B cell (primary cell): ENCODE data around the gene GALNT7. TPM values are rescaled to one million over a fixed set of nuclear protein-coding genes. Genes with fewer than 3 reads are reported as not detected.
"Not testable (repeated sequence)": the region's sequence is repeated elsewhere in the genome, so short reads cannot be mapped to it uniquely, and the experiment has no call there.

Source experiments
- ATAC-seq: fragments of 200-7000 bp; cut with Tn5 transposase; one replicate; pipeline ENCODE4 v1.10.0; 2021; ENCODE audit warnings: low read depth, mild to moderate bottlenecking, moderate number of reproducible peaks, moderate library complexity
- CTCF ChIA-PET: fragments of 350-600 bp; sonication (Branson Sonifier 250); formaldehyde crosslinking; loops from one replicate; lab custom pipeline; 2021; ENCODE audit warnings: antibody characterized with exemption, inconsistent platforms; lab: Charles Lee
- POLR2A ChIA-PET: fragments of 350-600 bp; sonication (Branson Sonifier 250); formaldehyde crosslinking; loops from one replicate; lab custom pipeline; 2021; ENCODE audit warnings: antibody characterized with exemption; lab: Charles Lee
- DNase-seq: peaks from one replicate; pipeline ENCODE4 v3.0.0; 2013
- H2AFZ ChIP-seq: 2 replicates; pipeline ENCODE4 v1.6.1; 2012; ENCODE audit warnings: mild to moderate bottlenecking, low read depth, low read length; ENCODE audit not compliant: insufficient read depth, poor library complexity, severe bottlenecking
- H3K27ac ChIP-seq, 2 donors: 1 replicate in 1 of 2; 2 replicates in 1 of 2; pipeline ENCODE4 v1.5.1; 2012 to 2013; ENCODE audit warnings: low read length in 2 of 2, mild to moderate bottlenecking in 2 of 2, moderate library complexity in 1 of 2
- H3K27me3 ChIP-seq, 4 experiments: fragments of 200-600 bp in 1 of 4; sonication (generic) in 1 of 4; replicated peaks in 1 of 4; 1 replicate in 2 of 4; 2 replicates in 2 of 4; pipeline versions ENCODE4 v1.6.1 to v1.7.0; 2013 to 2016; ENCODE audit warnings: low read length in 3 of 4, mild to moderate bottlenecking in 2 of 4, mixed read lengths in 1 of 4, moderate library complexity in 1 of 4; ENCODE audit not compliant: insufficient read depth in 4 of 4, control insufficient read depth in 3 of 4; ENCODE audit errors: control extremely low read depth in 1 of 4
- H3K36me3 ChIP-seq, 2 experiments: replicated peaks in 1 of 2; 1 replicate in 1 of 2; 2 replicates in 1 of 2; pipeline versions ENCODE4 v1.6.1 to v1.7.1; 2013; ENCODE audit warnings: low read length in 1 of 2; ENCODE audit not compliant: insufficient read depth in 2 of 2, control insufficient read depth in 1 of 2; ENCODE audit errors: control extremely low read depth in 1 of 2, extremely low read depth in 1 of 2
- H3K4me1 ChIP-seq, 2 donors: fragments of 200-600 bp in 1 of 2; sonication (generic) in 1 of 2; 1 replicate in 1 of 2; 2 replicates in 1 of 2; pipeline versions ENCODE4 v1.5.1 to v1.6.1; 2013 to 2017; ENCODE audit warnings: low read length in 2 of 2; ENCODE audit not compliant: control insufficient read depth in 2 of 2, insufficient read depth in 2 of 2
- H3K4me2 ChIP-seq: replicated peaks from 2 replicates; pipeline ENCODE3; 2012; ENCODE audit warnings: mild to moderate bottlenecking, low read depth, low read length; ENCODE audit not compliant: poor library complexity, severe bottlenecking
- H3K4me3 ChIP-seq, 5 experiments: fragments of 200-600 bp in 1 of 5; sonication (generic) in 1 of 5; 1 replicate in 3 of 5; 2 replicates in 2 of 5; pipeline versions ENCODE4 v1.5.1 to v1.7.0; 2011 to 2016; ENCODE audit warnings: low read length in 4 of 5, mild to moderate bottlenecking in 4 of 5, low read depth in 2 of 5, control low read depth in 1 of 5, moderate library complexity in 1 of 5; ENCODE audit not compliant: insufficient read depth in 1 of 5; ENCODE audit errors: control extremely low read depth in 1 of 5, extremely low read depth in 1 of 5
- H3K79me2 ChIP-seq: fragments of 200-600 bp; sonication (generic); one replicate; pipeline ENCODE4 v1.6.0; 2016; ENCODE audit warnings: low read length; ENCODE audit not compliant: control insufficient read depth, insufficient read depth
- H3K9ac ChIP-seq: fragments of 200-600 bp; sonication (generic); 2 replicates; pipeline ENCODE4 v1.6.1; 2017; ENCODE audit warnings: mild to moderate bottlenecking, low read length, moderate library complexity
- H3K9me3 ChIP-seq, 3 donors: one replicate each; pipeline versions ENCODE4 v1.6.1 to v1.7.1; 2013; ENCODE audit warnings: low read length in 2 of 3; ENCODE audit not compliant: control insufficient read depth in 2 of 3, insufficient read depth in 1 of 3; ENCODE audit errors: control extremely low read depth in 1 of 3
- H4K20me1 ChIP-seq: 2 replicates; pipeline ENCODE4 v1.6.0; 2012; ENCODE audit warnings: mild to moderate bottlenecking, low read length; ENCODE audit not compliant: insufficient read depth, control insufficient read depth, poor library complexity, severe bottlenecking
- H3K27ac Mint-ChIP-seq: one replicate; pipeline ENCODE4 v1.8.0; 2021; ENCODE audit warnings: mixed read lengths
- H3K27me3 Mint-ChIP-seq: one replicate; pipeline ENCODE4 v1.8.0; 2021; ENCODE audit warnings: mixed read lengths
- H3K4me1 Mint-ChIP-seq: one replicate; pipeline ENCODE4 v1.8.0; 2021; ENCODE audit warnings: mixed read lengths
- H3K4me3 Mint-ChIP-seq: one replicate; pipeline ENCODE4 v1.8.0; 2021; ENCODE audit warnings: mixed read lengths
- H3K9me3 Mint-ChIP-seq: one replicate; pipeline ENCODE4 v1.8.0; 2022; ENCODE audit warnings: mixed read lengths; ENCODE audit not compliant: insufficient read depth
- EZH2 ChIP-seq: IDR thresholded peaks from 2 replicates; pipeline ENCODE4 v1.6.1; 2012; ENCODE audit warnings: borderline replicate concordance, low read depth, mild to moderate bottlenecking, moderate library complexity, low read length; ENCODE audit not compliant: insufficient read depth, poor library complexity, severe bottlenecking
- WGBS: methylation state at CpG from one replicate; pipeline ENCODE4 v1.1.5; 2013; ENCODE audit warnings: missing lambda C conversion rate; ENCODE audit not compliant: insufficient coverage; 5-methylcytosine and 5-hydroxymethylcytosine counted together
- intact Hi-C: fragments of 100-400 bp; cut with micrococcal nuclease; formaldehyde crosslinking; loops from one replicate; pipeline ENCODE4 v1.10.0; 2022
- polyA plus RNA-seq: library from polyadenylated mRNA; depleted of rRNA; stranded (reverse); fragments of >200 nt; gene quantifications from 2 replicates; pipeline ENCODE4 v1.2.3, GENCODE V29; 2012
- total RNA-seq, 2 donors: library from RNA; stranded (reverse); fragments of 120-200 nt in 1 of 2; gene quantifications; 1 replicate in 1 of 2; 2 replicates in 1 of 2; pipeline versions ENCODE4 v1.2.3 to v1.2.4, GENCODE V29; 2013 to 2022
- TF ChIP-seq, protein P1 (sequence below): fragments of 200-600 bp; IDR thresholded peaks from one replicate; pipeline ENCODE4 v1.8.0; 2022; ENCODE audit warnings: antibody characterized with exemption, mild to moderate bottlenecking

GALNT7 gene
- total and polyA plus RNA-seq, 2 donors (not counting 1 experiment from before 2014, with no cell fraction given) = 5.8 to 23.7 TPM

- no peak for TF ChIP-seq EZH2
- TF ChIP-seq, protein P1, sequence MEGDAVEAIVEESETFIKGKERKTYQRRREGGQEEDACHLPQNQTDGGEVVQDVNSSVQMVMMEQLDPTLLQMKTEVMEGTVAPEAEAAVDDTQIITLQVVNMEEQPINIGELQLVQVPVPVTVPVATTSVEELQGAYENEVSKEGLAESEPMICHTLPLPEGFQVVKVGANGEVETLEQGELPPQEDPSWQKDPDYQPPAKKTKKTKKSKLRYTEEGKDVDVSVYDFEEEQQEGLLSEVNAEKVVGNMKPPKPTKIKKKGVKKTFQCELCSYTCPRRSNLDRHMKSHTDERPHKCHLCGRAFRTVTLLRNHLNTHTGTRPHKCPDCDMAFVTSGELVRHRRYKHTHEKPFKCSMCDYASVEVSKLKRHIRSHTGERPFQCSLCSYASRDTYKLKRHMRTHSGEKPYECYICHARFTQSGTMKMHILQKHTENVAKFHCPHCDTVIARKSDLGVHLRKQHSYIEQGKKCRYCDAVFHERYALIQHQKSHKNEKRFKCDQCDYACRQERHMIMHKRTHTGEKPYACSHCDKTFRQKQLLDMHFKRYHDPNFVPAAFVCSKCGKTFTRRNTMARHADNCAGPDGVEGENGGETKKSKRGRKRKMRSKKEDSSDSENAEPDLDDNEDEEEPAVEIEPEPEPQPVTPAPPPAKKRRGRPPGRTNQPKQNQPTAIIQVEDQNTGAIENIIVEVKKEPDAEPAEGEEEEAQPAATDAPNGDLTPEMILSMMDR = no peak
- intact Hi-C loops = no loop called here
- H3K27ac Mint-ChIP-seq = no peak overlapping the region
- H3K4me1 Mint-ChIP-seq = peaks cover 26% of the 10 kb centered on the region
- ChIA-PET POLR2A (no interaction called here), CTCF (no interaction called here)
- H3K9me3 Mint-ChIP-seq = no peaks in the 10 kb centered on the region
- Histone ChIP-seq H3K79me2 (peaks cover 94% of the 10 kb centered on the region), H3K36me3 (no peaks in the 10 kb centered on the region), H4K20me1 (peaks cover 33% of the 10 kb centered on the region), H3K9ac (no peak overlapping the region), H3K9me3 (peaks cover 0 to 7% (median 0%) of the 10 kb centered on the region in 3 donors), H2AFZ (no peak overlapping the region), H3K27me3 (no peaks in the 10 kb centered on the region), H3K4me1 (peaks cover 15 to 19% of the 10 kb centered on the region in 2 donors), H3K27ac (no peak overlapping the region), H3K4me2 (no peak overlapping the region), H3K4me3 (no peak overlapping the region)
- no peak for ATAC-seq
- H3K4me3 Mint-ChIP-seq = no peak overlapping the region
- DNase-seq = no peak
- no peaks in the 10 kb centered on the region for H3K27me3 Mint-ChIP-seq
- WGBS = no CpG with 5 or more reads among the region's 3 CpGs
Measured at GRCh38 chr4:173181848-173182247, 13.2 kb downstream of the GALNT7 start.

DNA sequence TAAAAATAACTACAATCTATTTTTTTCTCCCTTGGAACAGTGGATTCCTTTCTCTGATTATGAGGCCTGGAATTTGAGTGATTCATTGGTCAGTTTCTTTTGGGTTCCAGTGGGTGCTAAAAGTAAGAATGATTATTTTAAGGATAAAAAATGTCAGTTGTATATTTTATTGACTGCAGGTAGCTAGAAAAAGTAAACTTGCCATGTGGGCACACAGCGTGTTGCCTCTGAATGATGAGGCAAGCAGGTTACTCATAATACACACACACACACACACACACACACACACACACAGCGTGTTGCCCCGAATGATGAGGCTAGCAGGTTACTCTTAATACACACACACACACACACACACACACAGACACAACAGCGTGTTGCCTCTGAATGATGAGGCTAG, 13.8 kb downstream of the GALNT7 start:
- Histone ChIP-seq H3K27me3 (no peaks in the 10 kb centered on the region), H3K4me1 (peaks cover 9 to 14% of the 10 kb centered on the region in 2 donors), H4K20me1 (peaks cover 28% of the 10 kb centered on the region), H3K27ac (no peak overlapping the region), H3K36me3 (no peaks in the 10 kb centered on the region), H3K9ac (no peak overlapping the region), H3K4me3 (no peak overlapping the region), H3K4me2 (no peak overlapping the region), H2AFZ (no peak overlapping the region), H3K9me3 (peaks cover 0 to 7% (median 0%) of the 10 kb centered on the region in 3 donors), H3K79me2 (peaks cover 93% of the 10 kb centered on the region)
- Mint-ChIP-seq H3K4me1 (peaks cover 21% of the 10 kb centered on the region), H3K9me3 (no peaks in the 10 kb centered on the region), H3K4me3 (no peak overlapping the region), H3K27me3 (no peaks in the 10 kb centered on the region), H3K27ac (no peak overlapping the region)
- ATAC-seq (no peak), DNase-seq (no peak)
- POLR2A ChIA-PET = no interaction called here
- TF ChIP-seq EZH2 = no peak
- TF ChIP-seq, protein P1 = no peak
- CTCF ChIA-PET = no interaction called here
- WGBS = no CpG with 5 or more reads among the region's 4 CpGs
- intact Hi-C loops = no loop called here

DNA sequence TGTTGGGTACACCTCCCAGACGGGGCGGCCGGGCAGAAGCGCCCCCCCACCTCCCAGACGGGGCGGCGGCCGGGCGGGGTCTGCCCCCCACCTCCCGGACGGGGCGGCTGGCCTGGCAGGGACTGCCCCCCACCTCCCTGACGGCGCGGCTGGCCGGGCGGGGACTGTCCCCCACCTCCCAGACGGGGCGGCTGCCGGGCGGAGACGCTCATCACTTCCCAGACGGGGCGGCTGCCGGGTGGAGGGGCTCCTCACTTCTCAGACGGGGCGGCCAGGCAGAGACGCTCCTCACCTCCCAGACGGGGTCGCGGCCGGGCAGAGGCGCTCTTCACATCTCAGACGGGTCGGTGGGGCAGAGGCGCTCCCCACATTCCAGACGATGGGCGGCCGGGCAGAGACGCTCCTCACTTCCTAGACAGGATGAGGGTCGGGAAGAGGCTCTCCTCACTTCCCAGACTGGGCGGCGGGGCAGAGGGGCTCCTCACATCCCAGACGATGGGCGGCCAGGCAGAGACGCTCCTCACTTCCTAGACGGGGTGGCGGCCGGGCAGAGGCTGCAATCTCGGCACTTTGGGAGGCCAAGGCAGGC, 15.1 kb downstream of the GALNT7 start:
- H3K27me3 ChIP-seq, H3K4me3 ChIP-seq, CTCF ChIA-PET, POLR2A ChIA-PET, H3K9me3 Mint-ChIP-seq, H3K27ac ChIP-seq, H3K27me3 Mint-ChIP-seq, H3K4me3 Mint-ChIP-seq, DNase-seq, H3K9me3 ChIP-seq, H3K4me2 ChIP-seq, ATAC-seq, intact Hi-C loops, H3K36me3 ChIP-seq, H3K9ac ChIP-seq, H2AFZ ChIP-seq, H3K27ac Mint-ChIP-seq: not testable (repeated sequence)
- Histone ChIP-seq H3K79me2 (peaks cover 92% of the 10 kb centered on the region), H3K4me1 (peaks cover 7 to 10% of the 10 kb centered on the region in 2 donors), H4K20me1 (peaks cover 30% of the 10 kb centered on the region)
- 98% methylated on average over 39 of the region's 50 CpGs for WGBS
- H3K4me1 Mint-ChIP-seq = peaks cover 24% of the 10 kb centered on the region
